Mesenchymal stem cell (in vitro differentiated cells and primary cell): ENCODE data around the gene NPAS2.

ENCODE experiments used
- DNase-seq: peaks from one replicate; pipeline ENCODE4 v3.0.0-alpha.2; 2013
- H2AFZ ChIP-seq: one replicate; pipeline ENCODE4 v1.6.1; 2013; ENCODE audit warnings: low read depth, mild to moderate bottlenecking, control low read depth, inconsistent platforms, low read length, moderate library complexity
- H2AK5ac ChIP-seq: 2 replicates; pipeline ENCODE4 v1.6.1; 2013; ENCODE audit warnings: low read length, moderate library complexity, mild to moderate bottlenecking, inconsistent platforms; ENCODE audit not compliant: severe bottlenecking
- H2BK120ac ChIP-seq: one replicate; pipeline ENCODE4 v1.6.1; 2013; ENCODE audit warnings: low read depth, mild to moderate bottlenecking, inconsistent platforms, low read length, moderate library complexity
- H2BK12ac ChIP-seq, 2 experiments: one replicate each; pipeline ENCODE4 v1.6.1; 2013; ENCODE audit warnings: inconsistent platforms in 2 of 2, low read length in 2 of 2, mild to moderate bottlenecking in 2 of 2, moderate library complexity in 2 of 2, control low read depth in 1 of 2
- H2BK15ac ChIP-seq: one replicate; pipeline ENCODE4 v1.6.1; 2013; ENCODE audit warnings: mild to moderate bottlenecking, low read depth, inconsistent platforms; ENCODE audit not compliant: poor library complexity, severe bottlenecking
- H2BK5ac ChIP-seq: 2 replicates; pipeline ENCODE4 v1.6.1; 2013; ENCODE audit warnings: low read depth, mild to moderate bottlenecking, low read length, control low read depth, inconsistent platforms; ENCODE audit not compliant: poor library complexity, severe bottlenecking
- H3K14ac ChIP-seq, 2 experiments: one replicate each; pipeline ENCODE4 v1.6.1; 2013; ENCODE audit warnings: inconsistent platforms in 2 of 2, low read length in 2 of 2, control low read depth in 1 of 2, mild to moderate bottlenecking in 1 of 2, moderate library complexity in 1 of 2
- H3K18ac ChIP-seq, 2 experiments: one replicate each; pipeline ENCODE4 v1.6.1; 2013; ENCODE audit warnings: inconsistent platforms in 2 of 2, low read length in 2 of 2, control low read depth in 1 of 2, low read depth in 1 of 2, mild to moderate bottlenecking in 1 of 2
- H3K23ac ChIP-seq, 2 experiments: one replicate each; pipeline ENCODE4 v1.6.1; 2013; ENCODE audit warnings: inconsistent platforms in 2 of 2, low read length in 2 of 2, mild to moderate bottlenecking in 2 of 2, moderate library complexity in 2 of 2, control low read depth in 1 of 2
- H3K27ac ChIP-seq: 2 replicates; pipeline ENCODE4 v1.5.1; 2013; ENCODE audit warnings: mild to moderate bottlenecking, moderate library complexity, low read length, control low read depth, inconsistent platforms; ENCODE audit not compliant: poor library complexity, severe bottlenecking
- H3K27me3 ChIP-seq, 2 experiments: 2 replicates each; pipeline versions ENCODE4 v1.6.1 to v1.7.0; 2013; ENCODE audit warnings: low read length in 2 of 2, mild to moderate bottlenecking in 2 of 2, moderate library complexity in 2 of 2, control low read depth in 1 of 2, inconsistent platforms in 1 of 2; ENCODE audit not compliant: control insufficient read depth in 1 of 2, insufficient read depth in 1 of 2
- H3K36me3 ChIP-seq, 2 experiments: 2 replicates each; pipeline versions ENCODE4 v1.6.1 to v1.7.0; 2013; ENCODE audit warnings: low read length in 2 of 2, control low read depth in 1 of 2, inconsistent platforms in 1 of 2, low read depth in 1 of 2, mild to moderate bottlenecking in 1 of 2; ENCODE audit not compliant: insufficient read depth in 2 of 2, control insufficient read depth in 1 of 2
- H3K4ac ChIP-seq, 2 experiments: one replicate each; pipeline ENCODE4 v1.6.1; 2013; ENCODE audit warnings: inconsistent platforms in 2 of 2, low read length in 2 of 2, mild to moderate bottlenecking in 2 of 2, moderate library complexity in 2 of 2, control low read depth in 1 of 2, low read depth in 1 of 2
- H3K4me1 ChIP-seq: 2 replicates; pipeline ENCODE4 v1.6.1; 2013; ENCODE audit warnings: low read depth, low read length, control low read depth; ENCODE audit not compliant: control insufficient read depth, insufficient read depth
- H3K4me2 ChIP-seq: 2 replicates; pipeline ENCODE4 v1.6.1; 2013; ENCODE audit warnings: low read length, mild to moderate bottlenecking, inconsistent platforms; ENCODE audit not compliant: poor library complexity, severe bottlenecking
- H3K4me3 ChIP-seq, 2 experiments: 2 replicates each; pipeline versions ENCODE4 v1.5.1 to v1.7.0; 2013; ENCODE audit warnings: low read length in 2 of 2, mild to moderate bottlenecking in 2 of 2, control low read depth in 1 of 2, low read depth in 1 of 2; ENCODE audit not compliant: insufficient read depth in 1 of 2
- H3K79me1 ChIP-seq: replicated peaks from 2 replicates; pipeline ENCODE4 v1.6.1; 2013; ENCODE audit warnings: mild to moderate bottlenecking, control low read depth, low read length, inconsistent platforms; ENCODE audit not compliant: poor library complexity, severe bottlenecking
- H3K9ac ChIP-seq: 2 replicates; pipeline ENCODE4 v1.7.0; 2013; ENCODE audit warnings: mild to moderate bottlenecking, low read length, moderate library complexity
- H3K9me3 ChIP-seq: 2 replicates; pipeline ENCODE4 v1.7.0; 2013; ENCODE audit warnings: mild to moderate bottlenecking, low read length; ENCODE audit not compliant: control insufficient read depth
- H4K8ac ChIP-seq: one replicate; pipeline ENCODE4 v1.6.1; 2013; ENCODE audit warnings: inconsistent platforms, mild to moderate bottlenecking, low read length, moderate library complexity
- H4K91ac ChIP-seq: one replicate; pipeline ENCODE4 v1.6.1; 2013; ENCODE audit warnings: mild to moderate bottlenecking, low read length, inconsistent platforms
- WGBS: methylation state at CpG from one replicate; pipeline ENCODE4 v1.1.7; 2013; ENCODE audit warnings: mixed read lengths; 5-methylcytosine and 5-hydroxymethylcytosine counted together

The NPAS2 gene

DNA sequence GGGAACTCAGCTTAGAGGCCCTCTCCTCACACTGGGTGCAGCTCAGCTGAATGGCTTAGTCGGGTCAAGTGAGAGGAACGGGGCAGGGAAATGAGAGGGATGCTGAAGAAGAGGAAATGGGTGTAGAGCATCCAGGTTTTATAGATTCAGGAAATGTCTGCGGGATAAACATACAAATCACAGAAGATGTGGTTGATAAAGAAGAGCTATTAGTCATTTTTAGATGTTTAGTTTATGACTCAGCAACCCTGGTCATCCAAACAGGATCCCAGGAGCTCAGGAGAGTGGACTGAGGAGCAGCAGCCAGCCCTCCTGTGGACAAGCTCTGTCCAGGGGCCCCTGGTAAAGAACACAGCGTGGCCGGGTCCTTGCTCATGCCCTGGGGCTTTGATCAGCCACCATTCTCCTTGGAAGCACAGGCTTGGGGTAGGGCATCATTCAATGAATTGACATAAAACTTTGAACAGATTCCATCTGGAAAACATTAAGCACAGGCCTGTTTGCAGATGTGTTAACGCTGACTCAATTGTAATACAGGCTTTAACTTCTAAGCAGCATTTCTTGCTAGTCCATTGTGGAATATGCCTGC is 83.0 kb downstream of the NPAS2 start:
- 2% methylated on average over 6 of the region's 6 CpGs for WGBS

DNA sequence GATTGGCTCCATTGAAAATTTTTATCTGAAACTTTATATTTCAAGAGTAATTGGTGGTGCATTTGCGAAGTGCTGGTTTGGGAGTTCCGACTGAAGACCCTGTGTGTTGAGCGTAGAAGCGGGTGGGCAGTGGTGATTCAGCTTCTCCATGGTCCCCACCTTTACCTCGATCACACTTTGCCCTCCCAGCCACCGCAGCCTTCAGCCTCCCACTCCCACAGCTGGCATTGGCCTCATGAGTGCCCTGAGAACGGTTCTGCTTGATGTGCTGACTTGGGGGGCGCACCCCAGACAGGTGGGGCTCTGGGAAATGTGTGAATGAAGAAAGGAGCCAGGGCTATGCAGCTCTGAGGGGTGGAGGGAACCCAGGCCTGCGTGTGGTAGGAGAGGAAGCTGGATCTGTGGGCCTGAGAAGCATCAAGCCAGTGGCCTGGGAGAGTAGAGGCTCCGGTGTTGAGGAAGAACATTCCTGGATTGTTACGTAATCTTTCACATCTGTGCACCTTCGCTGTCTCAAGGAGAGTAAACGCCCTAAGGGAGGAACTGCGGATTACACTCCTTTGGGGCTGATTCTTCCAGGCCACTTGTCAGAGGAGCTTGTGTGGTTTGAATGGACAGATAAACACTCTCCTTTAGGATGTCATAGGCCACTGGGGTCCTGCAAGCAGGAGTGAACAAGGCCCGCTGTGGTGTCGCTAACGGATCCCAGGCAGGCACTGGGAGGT is 83.8 kb downstream of the NPAS2 start:
- peak overlapping the region; percentile 82 for H2BK120ac ChIP-seq
- 40% methylated on average over 15 of the region's 17 CpGs for WGBS
- H3K9me3 ChIP-seq: peaks cover 17% of the 10 kb centered on the region
- no peak overlapping the region for H2AFZ ChIP-seq
- peak overlapping the region; percentile 53 for H2BK5ac ChIP-seq
- H4K8ac ChIP-seq: peak overlapping the region; percentile 86
- peak overlapping the region; percentile 86 to 89 for H3K4ac ChIP-seq
- H3K4me2 ChIP-seq: no peak overlapping the region
- peaks cover 15% of the 10 kb centered on the region for H3K4me1 ChIP-seq
- no peaks in the 10 kb centered on the region for H3K79me1 ChIP-seq
- H3K23ac ChIP-seq: peak overlapping the region in 1 of 2 experiments; percentile 41
- peak overlapping the region; percentile 63 for H2AK5ac ChIP-seq
- H2BK15ac ChIP-seq: peak overlapping the region; percentile 77
- peak overlapping the region in 1 of 2 experiments; percentile 98 for H3K14ac ChIP-seq
- H3K27me3 ChIP-seq: no peaks in the 10 kb centered on the region
- H3K36me3 ChIP-seq: peaks cover 0 to 4% of the 10 kb centered on the region in 2 experiments
- H3K4me3 ChIP-seq: peak overlapping the region in 1 of 2 experiments; percentile 12
- peak overlapping the region; percentile 48 for H3K9ac ChIP-seq
- peak overlapping the region; percentile 94 to 100 for H2BK12ac ChIP-seq
- peak overlapping the region; percentile 98 for H4K91ac ChIP-seq
- H3K27ac ChIP-seq: peak overlapping the region; percentile 69
- H3K18ac ChIP-seq: peak overlapping the region; percentile 93 to 99
- peak; percentile 76 for DNase-seq

More for the DNA sequence above, 83.0 kb downstream of the NPAS2 start:
- DNase-seq: peak; percentile 97
- H2BK5ac ChIP-seq: no peak overlapping the region
- H3K9me3 ChIP-seq: peaks cover 17% of the 10 kb centered on the region
- peaks cover 0 to 4% of the 10 kb centered on the region in 2 experiments for H3K36me3 ChIP-seq
- H3K4me1 ChIP-seq: peaks cover 15% of the 10 kb centered on the region
- no peaks in the 10 kb centered on the region for H3K79me1 ChIP-seq
- H3K4me2 ChIP-seq: no peak overlapping the region
- no peaks in the 10 kb centered on the region for H3K27me3 ChIP-seq
- no peak overlapping the region for H2BK120ac ChIP-seq
- H2AFZ ChIP-seq: no peak overlapping the region
- H3K23ac ChIP-seq: no peak overlapping the region
- no peak overlapping the region for H2BK15ac ChIP-seq
- peak overlapping the region; percentile 48 for H3K9ac ChIP-seq
- H2AK5ac ChIP-seq: no peak overlapping the region
- H3K4me3 ChIP-seq: no peak overlapping the region
- no peak overlapping the region for H4K8ac ChIP-seq
- no peak overlapping the region for H4K91ac ChIP-seq
- H3K27ac ChIP-seq: peak overlapping the region; percentile 69
- no peak overlapping the region for H3K14ac ChIP-seq
- H3K4ac ChIP-seq: peak overlapping the region in 1 of 2 experiments; percentile 62
- peak overlapping the region; percentile 4 to 73 for H2BK12ac ChIP-seq
- H3K18ac ChIP-seq: peak overlapping the region; percentile 75 to 93

DNA sequence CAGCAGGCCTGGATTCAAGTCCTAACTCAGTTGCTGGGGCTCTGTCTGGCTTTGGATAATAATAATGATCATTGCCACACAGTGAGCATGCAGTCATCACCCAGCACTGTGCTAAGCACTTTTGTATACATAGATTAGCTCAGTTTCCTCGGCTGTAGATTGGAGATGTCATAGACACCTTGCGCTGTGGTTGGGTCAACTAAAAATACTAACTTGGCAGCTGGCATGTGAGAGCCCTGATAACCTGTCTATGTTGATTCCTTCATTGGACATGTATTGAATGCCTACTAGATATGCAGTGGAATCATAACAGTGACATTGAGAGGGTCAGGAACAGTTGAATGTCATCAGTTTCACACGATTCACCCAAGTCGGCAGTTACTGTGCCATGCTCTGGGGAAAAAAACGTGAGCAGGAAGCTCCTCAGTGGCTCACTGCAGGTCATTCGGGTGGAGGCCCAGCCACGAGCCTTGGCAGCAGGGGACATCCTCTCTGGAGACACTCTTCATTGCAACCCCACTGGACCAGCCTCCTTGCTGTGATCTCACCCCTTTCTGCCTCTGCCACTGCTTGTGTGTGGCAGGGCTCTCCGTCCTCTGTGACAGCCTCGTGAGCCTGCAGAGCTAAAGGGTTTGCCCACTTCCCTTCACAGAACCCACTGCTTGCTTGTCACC is 85.3 kb downstream of the NPAS2 start:
- no peak overlapping the region for H2AK5ac ChIP-seq
- peaks cover 17% of the 10 kb centered on the region for H3K4me1 ChIP-seq
- peak overlapping the region; percentile 37 to 69 for H2BK12ac ChIP-seq
- no peak overlapping the region for H3K14ac ChIP-seq
- no peak overlapping the region for H3K4me3 ChIP-seq
- no peak for DNase-seq
- H3K27me3 ChIP-seq: no peaks in the 10 kb centered on the region
- no peaks in the 10 kb centered on the region for H3K79me1 ChIP-seq
- H3K18ac ChIP-seq: peak overlapping the region; percentile 7 to 22
- no peak overlapping the region for H2BK5ac ChIP-seq
- no peak overlapping the region for H3K4ac ChIP-seq
- no peak overlapping the region for H2BK120ac ChIP-seq
- H4K91ac ChIP-seq: peak overlapping the region; percentile 16
- no peak overlapping the region for H3K23ac ChIP-seq
- H3K9me3 ChIP-seq: peaks cover 10% of the 10 kb centered on the region
- no peak overlapping the region for H4K8ac ChIP-seq
- H3K36me3 ChIP-seq: peaks cover 0 to 4% of the 10 kb centered on the region in 2 experiments
- no peak overlapping the region for H3K9ac ChIP-seq
- H2BK15ac ChIP-seq: peak overlapping the region; percentile 60
- no peak overlapping the region for H3K4me2 ChIP-seq
- no peak overlapping the region for H3K27ac ChIP-seq
- WGBS: 77% methylated on average over 9 of the region's 9 CpGs
- no peak overlapping the region for H2AFZ ChIP-seq

DNA sequence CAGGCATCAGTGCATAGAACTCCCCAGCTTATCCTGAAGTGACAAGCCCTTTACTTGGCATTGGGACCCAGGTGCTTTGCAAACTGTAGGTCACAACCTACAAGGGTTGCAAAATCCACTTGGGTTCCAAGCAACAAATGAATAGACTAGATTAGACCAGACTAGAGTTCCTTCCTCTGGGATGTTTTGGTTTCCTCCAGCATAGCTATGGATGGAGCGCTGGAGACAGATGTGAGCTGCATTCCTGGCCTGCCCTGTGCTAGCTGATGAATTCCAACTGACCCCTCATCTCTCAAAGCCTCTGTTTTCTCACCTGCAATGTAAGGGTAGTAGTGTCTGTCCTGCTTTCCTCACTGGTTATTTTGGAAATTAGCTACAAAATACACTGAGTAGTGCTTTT is 86.2 kb downstream of the NPAS2 start:
- H2BK120ac ChIP-seq: no peak overlapping the region
- no peak for DNase-seq
- no peak overlapping the region for H4K91ac ChIP-seq
- H3K27ac ChIP-seq: no peak overlapping the region
- peaks cover 0 to 4% of the 10 kb centered on the region in 2 experiments for H3K36me3 ChIP-seq
- no peak overlapping the region for H2BK15ac ChIP-seq
- H4K8ac ChIP-seq: no peak overlapping the region
- no peak overlapping the region for H3K4me2 ChIP-seq
- no peak overlapping the region for H3K9ac ChIP-seq
- no peak overlapping the region for H2AK5ac ChIP-seq
- H3K27me3 ChIP-seq: no peaks in the 10 kb centered on the region
- H3K18ac ChIP-seq: peak overlapping the region in 1 of 2 experiments; percentile 48
- peaks cover 17% of the 10 kb centered on the region for H3K4me1 ChIP-seq
- H3K23ac ChIP-seq: no peak overlapping the region
- no peak overlapping the region for H3K4ac ChIP-seq
- H3K14ac ChIP-seq: no peak overlapping the region
- H3K9me3 ChIP-seq: peaks cover 1% of the 10 kb centered on the region
- no peaks in the 10 kb centered on the region for H3K79me1 ChIP-seq
- H2BK5ac ChIP-seq: no peak overlapping the region
- H3K4me3 ChIP-seq: no peak overlapping the region
- no peak overlapping the region for H2AFZ ChIP-seq
- 89% methylated on average over 1 of the region's 1 CpG for WGBS
- H2BK12ac ChIP-seq: no peak overlapping the region
